GM03348 (cell line): Measurements from ENCODE around the gene OPRM1.

ENCODE experiments used
- DNase-seq: peaks from one replicate; pipeline ENCODE4 v3.0.0; 2012; ENCODE audit warnings: low spot score

OPRM1 gene

DNA sequence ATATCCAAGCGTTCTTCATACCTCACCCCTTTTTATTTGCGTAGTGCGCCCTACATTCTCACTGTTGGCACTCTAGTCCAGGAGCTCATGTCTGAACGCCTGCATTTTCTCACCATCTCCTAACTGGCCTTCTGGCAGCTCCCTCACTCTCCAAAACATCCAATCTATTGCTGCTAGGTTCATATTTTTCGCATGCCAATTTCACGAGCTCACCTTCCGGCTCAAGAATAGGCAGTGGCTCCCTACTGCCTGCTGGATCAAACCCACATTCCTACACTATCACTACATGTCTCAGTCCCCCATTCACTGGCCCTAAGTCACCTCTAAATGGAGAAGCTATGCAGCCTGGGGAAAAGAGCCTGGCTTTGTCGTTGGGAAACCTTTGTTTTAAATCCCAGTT lies 202.5 kb downstream of the OPRM1 start:
- no peak for DNase-seq

DNA sequence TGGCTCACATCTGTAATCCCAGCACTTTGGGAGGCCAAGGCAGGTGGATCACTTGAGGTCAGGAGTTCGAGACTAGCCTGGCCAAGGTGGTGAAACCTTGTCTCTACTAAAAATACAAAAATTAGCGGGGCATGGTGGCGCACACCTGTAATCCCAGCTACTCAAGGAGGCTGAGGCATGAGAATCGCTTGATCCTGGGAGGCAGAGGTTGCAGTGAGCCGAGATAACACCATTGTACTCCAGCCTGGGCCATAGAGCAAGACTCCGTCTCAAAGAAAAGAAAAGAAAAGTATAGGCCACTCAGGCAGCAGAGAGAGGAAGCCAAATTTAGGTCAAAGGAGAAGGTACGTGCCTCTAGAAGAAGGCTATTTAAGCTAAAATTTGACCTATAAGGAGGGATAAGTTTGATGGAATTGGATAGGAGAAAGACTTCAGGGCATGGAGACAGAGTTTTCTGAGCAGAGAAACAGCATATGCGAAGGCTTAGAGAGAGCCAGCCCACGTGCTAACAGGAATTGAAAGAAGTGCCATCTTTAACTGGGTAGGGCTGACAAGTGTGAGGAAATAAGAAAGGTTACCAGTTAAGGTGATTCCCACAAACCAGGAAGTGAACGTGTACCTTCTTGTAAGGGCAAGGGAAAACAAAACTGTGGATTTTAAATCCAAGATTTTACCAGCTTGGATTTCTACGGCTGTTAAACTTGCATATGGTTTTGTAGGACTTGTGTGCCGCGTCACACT lies 203.7 kb downstream of the OPRM1 start:
- DNase-seq, result no peak

DNA sequence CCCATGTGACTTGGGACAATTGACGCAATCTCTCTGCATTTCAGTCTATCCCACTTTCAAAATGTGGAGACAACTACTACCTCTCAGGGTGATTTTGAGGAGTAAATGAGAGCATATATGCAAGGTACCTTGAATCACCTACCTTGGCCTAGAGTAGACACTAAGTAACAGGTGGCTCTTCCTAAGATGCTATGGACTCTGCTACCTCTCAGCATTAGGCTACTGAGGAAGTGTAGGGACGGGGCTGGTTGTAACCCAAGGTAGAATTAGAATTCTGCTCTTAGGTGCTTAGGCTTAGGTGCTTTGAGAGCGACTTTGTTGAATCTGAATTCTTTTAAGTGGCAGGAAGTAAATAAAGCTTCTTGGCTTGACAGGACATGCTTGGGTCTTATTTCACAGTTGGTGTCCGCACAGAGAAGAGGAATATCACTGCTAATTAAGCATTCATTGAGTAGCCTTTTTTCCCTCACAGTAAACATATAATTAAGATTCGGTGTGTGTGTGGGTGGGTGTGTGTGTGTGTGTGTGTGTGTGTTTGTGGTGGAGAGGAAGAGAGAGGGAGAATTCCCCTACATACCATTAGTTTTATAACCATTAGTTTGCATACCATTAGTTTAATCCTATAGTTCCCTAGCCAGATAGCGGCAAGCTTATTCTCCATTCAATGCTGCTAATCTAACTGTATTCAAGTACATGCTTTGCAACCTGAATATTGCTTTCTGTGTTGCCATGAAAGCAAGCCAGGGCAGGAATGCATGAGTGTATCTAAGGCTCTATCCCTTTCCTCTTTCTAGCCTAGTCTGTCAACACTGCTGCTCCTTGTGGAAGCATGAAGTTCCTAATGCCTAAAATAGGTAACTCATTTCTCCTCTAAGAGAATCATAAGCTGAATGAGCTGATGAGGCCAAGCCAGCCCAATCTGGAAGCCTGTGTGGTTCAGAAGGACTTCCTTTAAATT lies 205.0 kb downstream of the OPRM1 start:
- no peak for DNase-seq

DNA sequence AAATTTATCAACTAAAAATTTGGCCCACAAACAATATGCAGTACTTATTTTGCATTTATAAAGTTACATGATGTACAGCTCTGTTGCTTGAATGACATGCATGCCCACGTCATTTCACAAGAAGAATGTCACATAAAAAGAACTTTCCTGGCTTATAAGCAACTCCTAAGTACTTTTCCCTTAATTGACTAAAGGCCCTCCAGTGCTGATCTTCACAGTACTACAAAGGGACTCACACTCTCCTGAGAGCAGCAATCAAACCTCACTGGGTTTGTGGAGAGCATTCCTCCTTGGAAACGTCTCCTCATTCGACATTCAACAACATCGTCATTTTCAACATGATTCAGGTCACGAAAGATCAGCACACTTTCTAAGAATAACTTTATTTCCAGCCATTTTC lies 206.5 kb downstream of the OPRM1 start:
- DNase-seq, result no peak

DNA sequence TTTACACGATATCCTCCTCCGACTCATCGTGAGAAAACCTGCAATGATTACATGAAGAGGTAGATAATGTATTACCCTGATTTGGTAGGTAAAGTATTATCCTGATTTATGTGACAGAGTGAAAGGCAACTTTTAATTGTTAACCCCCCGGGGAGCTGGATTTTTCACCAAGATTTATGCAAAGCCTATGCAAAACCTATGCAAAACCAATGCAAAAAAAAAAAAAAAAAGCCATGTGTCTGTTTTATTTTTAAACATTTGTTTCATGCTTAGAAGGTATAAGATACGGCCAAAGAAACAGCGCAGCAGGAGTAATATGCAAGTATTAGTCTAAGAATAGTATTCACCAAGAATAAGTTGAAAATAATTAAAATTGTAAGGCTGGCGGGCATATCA lies 207.7 kb downstream of the OPRM1 start:
- DNase-seq, result no peak

DNA sequence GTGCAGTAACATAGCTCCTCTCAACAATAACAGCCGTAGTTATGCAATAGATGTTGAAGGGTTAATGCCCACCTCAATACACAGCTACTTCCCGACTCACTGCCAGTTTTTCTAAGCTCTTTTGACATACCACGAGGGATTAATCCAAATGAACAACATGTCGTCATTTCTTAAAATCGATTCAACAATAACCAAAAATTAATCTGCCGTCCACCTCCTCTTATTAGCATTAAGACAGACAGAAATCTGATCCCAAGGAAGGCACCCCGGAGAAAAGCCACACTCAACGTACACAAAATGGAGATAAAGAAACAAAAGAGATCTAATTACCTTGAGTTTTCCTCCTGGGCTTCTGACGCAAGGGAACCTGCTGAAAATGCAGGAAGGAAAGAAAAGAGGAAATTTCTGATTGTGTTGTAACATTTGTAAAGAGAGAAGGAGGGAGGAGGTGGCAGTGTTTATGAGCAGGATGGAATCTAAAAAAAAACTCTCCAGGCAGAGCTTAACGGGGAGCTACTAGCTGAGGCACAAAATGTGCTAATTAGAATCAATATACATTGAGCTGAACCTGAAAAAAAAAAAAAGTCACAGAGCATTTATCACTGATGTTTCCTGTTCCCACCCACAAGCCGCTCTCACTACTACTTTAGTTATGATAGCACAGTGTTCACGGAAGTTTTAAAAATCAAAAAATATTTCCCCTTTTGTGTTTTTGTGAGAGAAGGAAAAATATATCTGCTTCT lies 208.2 kb downstream of the OPRM1 start:
- no peak for DNase-seq

DNA sequence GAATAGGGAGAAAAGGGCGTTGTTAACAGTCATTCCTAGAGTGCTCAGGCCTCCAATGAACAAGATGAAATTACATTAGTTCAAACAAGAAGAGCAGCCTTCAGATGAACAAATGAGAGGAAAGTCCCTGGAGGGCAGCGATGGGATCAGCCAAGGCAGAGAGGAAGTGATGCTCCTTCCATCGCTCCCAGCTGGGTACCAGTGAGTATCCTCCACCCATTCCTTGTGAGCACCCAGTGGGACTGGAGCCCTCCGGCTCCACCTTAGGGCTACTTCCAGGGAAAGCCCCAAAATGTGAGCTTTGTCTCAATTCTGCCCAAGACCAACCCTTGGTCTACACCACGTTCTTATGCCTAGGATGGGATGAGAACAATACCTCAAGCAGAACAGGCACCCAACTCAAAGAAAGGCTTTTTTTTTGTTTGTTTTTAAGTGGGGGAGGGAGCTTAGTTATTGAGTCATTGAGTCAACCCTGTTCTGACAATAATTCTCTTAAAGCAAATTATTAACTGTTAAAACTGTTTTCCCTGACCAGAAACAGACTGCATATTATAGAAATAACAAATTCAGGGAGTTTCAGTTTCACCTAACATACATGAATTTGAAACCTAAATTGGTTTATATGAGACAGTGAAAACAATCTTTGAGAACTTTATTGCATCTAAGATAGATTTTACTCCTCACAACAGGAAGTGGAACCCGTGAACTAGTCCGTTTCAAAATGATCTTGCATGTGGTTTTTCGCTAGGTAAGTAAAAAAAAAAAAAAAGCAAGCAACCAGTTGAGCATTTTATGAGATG lies 210.7 kb downstream of the OPRM1 start:
- no peak for DNase-seq

DNA sequence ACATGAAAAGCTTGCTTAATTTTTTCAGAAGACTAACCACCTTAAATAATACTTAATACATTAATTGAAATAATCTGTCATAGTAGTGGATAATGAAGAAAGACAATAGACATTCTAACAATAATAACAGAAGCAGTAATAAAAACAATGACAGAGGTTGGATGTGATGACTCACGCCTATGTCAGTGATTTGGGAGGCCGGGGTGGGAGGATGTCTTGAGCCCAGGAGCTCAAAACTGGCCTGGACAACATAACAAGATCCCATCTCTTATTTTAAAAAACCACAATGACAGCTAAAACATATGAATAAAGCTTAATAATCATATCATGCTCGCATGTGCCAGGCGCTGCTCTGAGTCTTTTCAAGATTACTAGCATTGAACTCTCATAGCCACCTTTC lies 212.1 kb downstream of the OPRM1 start:
- no peak for DNase-seq

DNA sequence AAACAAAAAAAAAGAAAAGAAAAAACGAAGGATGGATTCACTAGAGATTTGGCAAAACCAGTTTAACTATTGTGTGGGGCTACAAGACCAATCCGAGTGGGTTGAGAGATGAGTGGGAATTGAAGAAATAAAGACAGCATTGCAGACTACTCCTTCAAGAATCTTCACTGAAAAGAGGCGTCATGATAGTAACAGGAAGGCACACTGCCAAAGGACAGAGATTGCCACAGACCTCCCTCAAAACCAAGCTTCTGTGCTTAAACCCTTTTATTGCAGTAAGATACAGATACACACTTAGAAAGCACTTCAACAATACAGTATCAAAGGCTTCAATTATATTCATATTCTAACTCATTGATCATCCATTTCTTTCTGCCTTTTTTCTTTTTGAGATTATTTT lies 213.6 kb downstream of the OPRM1 start:
- no peak for DNase-seq

DNA sequence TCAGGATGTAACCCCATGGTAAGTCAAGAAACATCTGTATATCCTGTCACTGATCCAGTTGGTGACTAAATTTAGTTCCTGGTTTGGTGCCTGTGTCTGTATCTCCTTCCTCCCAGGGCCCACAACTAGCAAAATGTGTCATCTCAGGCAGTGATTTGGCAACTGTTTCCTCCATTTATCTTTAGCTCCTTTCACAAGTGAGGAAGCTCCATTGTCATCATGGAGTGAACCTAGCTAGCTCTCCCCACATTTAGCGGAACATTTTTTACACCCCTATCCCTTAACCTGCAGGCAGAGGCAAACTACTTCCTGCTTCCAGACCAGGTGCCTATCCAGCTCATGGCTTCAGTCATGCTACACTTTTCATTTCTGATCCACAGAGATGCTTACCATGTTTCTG lies 218.0 kb downstream of the OPRM1 start:
- DNase-seq, result no peak

DNA sequence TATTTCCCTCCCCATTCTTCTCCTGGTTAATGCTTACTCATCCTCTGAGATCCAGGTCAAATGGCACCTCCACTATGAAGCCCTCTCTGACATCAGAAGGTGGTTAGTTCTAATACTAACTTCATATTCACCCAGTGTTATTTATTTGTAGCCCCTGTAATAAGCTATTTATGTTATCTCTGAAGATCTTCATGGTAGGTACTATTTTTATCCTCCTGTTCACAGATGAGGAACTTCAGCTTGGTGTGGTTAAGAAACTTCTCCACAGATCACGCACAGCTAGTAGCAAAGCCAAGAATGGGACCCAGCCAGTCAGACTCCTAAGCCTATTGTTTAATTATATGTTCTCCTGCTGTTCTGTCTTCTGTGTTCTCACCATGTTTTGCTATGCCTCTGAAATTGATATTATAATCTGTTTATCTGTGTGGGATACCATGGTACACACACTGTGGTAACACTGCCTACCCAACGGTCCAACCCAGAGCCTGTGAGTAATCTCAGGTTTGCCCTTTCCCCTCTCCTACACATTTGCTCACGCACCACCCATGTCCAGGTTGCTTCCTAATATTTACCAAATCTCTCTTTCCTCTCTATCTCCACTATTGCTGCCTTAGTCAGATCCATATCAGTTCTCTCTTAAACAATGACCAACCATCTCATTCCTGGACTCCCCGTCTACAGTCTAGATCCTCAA lies 219.2 kb downstream of the OPRM1 start:
- no peak for DNase-seq

DNA sequence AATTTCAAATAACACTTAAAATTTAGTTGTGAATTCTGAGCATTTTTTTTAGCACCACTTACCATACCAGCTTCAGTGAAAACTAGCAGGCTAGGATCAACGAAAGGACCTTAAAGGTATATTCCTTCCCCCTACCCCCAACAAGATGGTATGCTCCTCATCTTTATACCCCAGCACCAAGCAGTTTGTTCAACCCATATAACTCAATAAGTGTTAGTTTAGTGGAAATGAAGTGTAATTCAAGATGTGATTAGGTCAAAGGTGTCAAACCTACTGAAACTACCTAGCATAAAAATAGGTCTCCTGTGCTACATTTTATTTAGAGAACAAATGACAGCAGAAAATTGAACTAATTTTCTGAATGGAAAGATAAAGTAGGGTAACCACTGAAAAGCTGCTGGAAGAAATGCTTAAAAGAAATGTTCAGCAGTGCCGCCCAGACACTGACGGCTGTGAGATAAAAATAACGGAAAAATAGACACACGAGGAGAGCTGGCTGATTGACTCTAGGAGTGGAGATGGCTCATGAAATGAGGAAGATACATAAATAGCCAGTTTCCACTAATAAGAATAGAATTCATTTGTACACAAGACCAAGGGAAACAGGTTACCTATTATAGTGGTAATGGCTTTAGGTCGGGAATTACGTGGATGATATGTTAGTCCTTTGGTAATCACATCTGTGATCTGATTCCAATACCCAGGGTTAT lies 222.8 kb downstream of the OPRM1 start:
- DNase-seq, result no peak

DNA sequence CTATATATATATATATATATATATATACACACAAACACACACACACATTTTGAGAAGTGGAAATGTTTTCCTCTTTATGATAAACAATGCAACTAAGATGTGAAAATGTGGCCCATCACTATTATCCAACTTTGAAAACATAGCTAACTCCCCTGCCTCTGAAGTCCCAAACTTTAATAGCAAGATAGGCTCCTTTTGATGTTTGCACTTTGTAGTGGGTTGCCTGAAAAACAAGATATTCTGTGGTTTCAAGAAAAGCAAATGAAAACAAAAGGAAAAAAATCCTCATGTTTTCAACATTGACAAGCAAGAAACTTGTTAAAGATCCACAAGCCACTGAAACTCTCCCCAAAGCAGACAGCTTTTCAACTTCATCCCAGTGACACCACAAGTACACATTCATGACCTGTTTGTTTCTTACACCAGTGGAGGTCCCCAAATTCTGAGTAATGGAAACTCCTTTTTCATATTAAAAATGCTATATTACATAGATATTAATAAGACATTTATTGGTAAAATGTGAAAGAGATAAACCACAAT lies 227.6 kb downstream of the OPRM1 start:
- DNase-seq, result no peak

DNA sequence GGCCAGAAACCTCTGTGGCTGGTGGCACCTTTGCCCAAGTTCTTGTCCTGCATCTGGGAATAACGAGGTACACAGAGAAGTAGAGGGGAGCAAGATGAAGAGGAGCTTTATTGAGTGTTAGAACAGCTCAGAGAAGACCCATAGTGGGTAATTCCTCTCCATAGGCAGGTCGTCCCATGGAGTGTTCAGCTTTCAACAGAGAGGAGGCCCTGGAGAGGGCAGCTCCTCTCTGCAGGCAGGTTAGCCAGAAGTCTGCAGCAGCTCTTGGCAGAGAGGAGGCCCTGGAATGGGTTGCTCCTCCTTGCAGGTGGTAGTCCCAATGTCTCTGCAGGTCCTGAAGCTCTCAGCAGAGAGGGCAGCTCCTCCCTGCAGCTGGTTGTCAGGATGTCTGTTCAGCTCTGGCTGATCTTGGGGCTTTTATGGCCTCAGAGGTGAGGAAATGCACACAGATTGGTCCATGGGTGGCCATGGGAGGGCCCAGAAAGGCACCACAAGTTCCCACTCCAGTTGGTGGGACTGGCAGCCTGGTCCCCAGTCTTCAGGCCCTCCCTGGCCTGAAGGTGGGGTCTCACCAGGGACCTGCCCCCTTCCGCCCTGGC lies 228.6 kb downstream of the OPRM1 start:
- no peak for DNase-seq

DNA sequence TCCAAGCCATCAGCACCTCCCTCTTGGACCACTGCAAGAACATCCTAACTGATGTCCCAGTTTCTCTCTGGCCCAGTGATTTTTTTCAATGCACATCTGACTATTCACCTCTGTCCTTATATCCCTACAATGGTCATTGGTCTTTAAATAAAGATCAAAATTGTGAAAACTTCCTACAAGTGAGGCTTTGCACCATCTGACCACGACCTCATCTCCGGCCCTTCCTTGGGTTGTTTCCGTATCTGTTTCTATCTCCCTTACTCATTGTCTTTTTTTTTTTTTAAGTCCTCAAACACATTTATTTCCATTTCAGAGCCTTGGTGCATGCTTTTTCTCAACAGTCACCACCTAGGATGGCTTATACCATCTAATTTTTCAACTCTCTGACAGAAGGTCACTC lies 229.4 kb downstream of the OPRM1 start:
- DNase-seq, result no peak

DNA sequence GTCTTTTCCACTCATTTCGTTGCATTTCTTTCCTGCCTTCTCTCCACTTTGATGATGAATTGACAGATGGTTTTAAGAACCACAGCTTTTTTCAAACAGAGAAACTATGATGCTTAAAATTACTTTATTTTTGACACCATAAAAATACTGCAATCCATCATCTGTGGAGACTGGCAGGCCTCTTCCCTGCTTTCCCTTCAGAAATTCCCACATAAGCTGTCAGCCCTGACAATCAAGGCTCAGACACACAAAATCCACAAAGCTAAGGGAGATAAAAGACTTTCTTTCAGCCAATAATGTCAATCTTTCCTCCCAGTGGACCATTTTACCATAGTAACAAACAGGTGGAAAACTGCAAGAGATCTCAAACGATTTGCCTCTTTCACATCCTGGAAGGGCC lies 235.1 kb downstream of the OPRM1 start:
- DNase-seq, result no peak

DNA sequence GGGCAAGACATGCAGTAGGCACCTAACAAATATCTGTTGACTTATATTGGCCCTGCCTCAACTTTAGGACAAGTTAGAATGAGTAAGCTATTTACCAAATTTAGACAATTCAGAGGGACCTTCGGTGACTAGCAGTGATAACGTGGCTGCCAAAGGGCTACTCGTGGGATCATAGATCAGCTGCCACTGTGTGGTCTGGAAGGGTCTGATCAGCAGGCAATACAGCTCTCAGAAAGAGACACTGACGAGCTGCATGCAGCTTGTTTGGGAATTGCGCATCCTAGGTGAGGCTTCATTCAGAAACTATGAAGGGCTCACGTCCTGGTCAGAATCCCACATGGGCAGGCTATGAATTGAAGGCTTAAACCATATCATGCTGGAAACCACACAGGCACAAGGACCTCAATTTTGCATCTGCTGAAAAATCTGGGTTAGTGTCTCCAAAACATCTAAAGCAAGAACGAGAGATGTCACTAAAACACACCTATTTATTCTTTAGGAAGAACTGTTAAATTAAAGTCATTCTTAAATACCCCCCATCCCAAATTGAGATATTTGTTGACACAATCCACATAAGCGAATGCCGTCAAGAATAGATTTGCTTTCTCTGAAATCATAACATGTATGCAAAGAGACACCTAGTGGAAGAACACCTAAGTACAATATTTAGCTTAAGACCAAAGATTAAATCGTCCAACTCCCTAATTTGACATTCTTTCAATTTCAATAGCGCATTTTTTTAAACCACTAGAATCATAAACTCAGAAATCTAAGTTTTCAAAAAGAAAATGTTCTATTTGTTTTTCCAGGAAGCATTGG lies 238.0 kb downstream of the OPRM1 start:
- DNase-seq, result peak; percentile 57

DNA sequence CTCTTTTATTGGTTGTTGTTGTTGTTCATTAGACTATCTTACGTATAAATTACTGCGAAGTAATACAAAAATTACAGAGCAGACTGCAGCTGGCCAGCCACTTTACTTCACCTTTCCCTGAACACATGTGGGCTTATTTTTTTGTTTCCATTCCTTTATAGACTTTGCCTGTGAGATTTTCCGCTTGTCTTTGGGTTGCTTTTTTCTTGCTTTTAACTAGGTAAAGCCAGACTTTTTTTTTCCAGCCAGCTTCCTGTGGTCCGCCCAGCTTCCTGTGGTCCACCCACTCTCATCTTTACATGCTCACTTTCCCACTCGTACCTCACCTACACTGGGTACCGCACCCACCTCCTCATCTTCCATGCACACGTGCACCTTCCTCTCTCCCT lies 238.6 kb downstream of the OPRM1 start:
- no peak for DNase-seq

DNA sequence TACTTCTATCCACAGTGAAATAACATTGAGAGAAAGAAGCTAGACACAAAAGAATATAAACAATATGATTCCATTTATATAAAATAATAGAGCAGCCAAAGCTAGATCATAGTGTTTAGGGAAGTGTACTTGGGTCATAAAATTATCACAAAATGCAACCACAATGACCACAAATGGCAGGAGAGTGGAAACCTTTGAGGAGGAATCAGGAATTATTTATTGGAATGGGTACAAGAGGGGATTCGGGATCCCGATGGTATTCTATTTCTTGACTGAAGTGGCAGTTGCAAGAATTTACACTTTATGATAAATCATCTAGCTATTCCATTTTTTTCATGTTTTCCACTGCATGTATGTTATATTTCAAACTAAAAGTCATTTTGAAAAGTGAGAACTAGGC lies 241.5 kb downstream of the OPRM1 start:
- no peak for DNase-seq
